Measurements from ENCODE around the gene TOMM6. TPM values are rescaled to one million over a fixed set of nuclear protein-coding genes. Genes with fewer than 3 reads are reported as not detected.

TOMM6 gene
- total RNA-seq, 1 donor from 2014 or later, result 105 TPM

GRCh38 chr6:41822021-41822420, 34.5 kb downstream of the TOMM6 start:
- H3K4me3 ChIP-seq, result no peak overlapping the region
- H3K27ac ChIP-seq, result no peak overlapping the region
- H3K9me3 ChIP-seq, result no peaks in the 10 kb centered on the region
- intact Hi-C loops (cut with DNase I), result no loop called here
- no peaks in the 10 kb centered on the region for H3K36me3 ChIP-seq
- no peaks in the 10 kb centered on the region for H3K4me1 ChIP-seq
- no peak for DNase-seq (ENCODE audit: extremely low spot score in 2 of 2)
- TF ChIP-seq POLR2A (IDR thresholded peaks at IDR 0.05), result no peak
- TF ChIP-seq CTCF (IDR thresholded peaks at IDR 0.05), result no peak
- TF ChIP-seq POLR2AphosphoS5 (IDR thresholded peaks at IDR 0.05; ENCODE audit: insufficient read depth in 1 of 2, low read depth in 1 of 2), result no peak
- no peaks in the 10 kb centered on the region for H3K27me3 ChIP-seq

GRCh38 chr6:41823178-41823577, 35.7 kb downstream of the TOMM6 start:
- intact Hi-C loops (cut with DNase I), result no loop called here
- no peaks in the 10 kb centered on the region for H3K4me1 ChIP-seq
- H3K36me3 ChIP-seq, result no peaks in the 10 kb centered on the region
- no peak for DNase-seq (ENCODE audit: extremely low spot score in 2 of 2)
- H3K9me3 ChIP-seq, result no peaks in the 10 kb centered on the region
- TF ChIP-seq CTCF (IDR thresholded peaks at IDR 0.05) (no peak), POLR2AphosphoS5 (IDR thresholded peaks at IDR 0.05; ENCODE audit: insufficient read depth in 1 of 2, low read depth in 1 of 2) (no peak), POLR2A (IDR thresholded peaks at IDR 0.05) (no peak)
- H3K27me3 ChIP-seq, result no peaks in the 10 kb centered on the region
- H3K27ac ChIP-seq, result no peak overlapping the region
- no peak overlapping the region for H3K4me3 ChIP-seq

- no peak overlapping the region for H3K27ac ChIP-seq
- no peaks in the 10 kb centered on the region for H3K9me3 ChIP-seq
- H3K36me3 ChIP-seq, result no peaks in the 10 kb centered on the region
- H3K4me3 ChIP-seq, result no peak overlapping the region
- intact Hi-C loops (cut with DNase I), result no loop called here
- no peaks in the 10 kb centered on the region for H3K4me1 ChIP-seq
- TF ChIP-seq CTCF (IDR thresholded peaks at IDR 0.05), result no peak
- TF ChIP-seq POLR2AphosphoS5 (IDR thresholded peaks at IDR 0.05; ENCODE audit: insufficient read depth in 1 of 2, low read depth in 1 of 2), result no peak
- no peak for TF ChIP-seq POLR2A (IDR thresholded peaks at IDR 0.05)
- no peaks in the 10 kb centered on the region for H3K27me3 ChIP-seq
- DNase-seq (ENCODE audit: extremely low spot score in 2 of 2), result no peak
These were observed 37.4 kb downstream of the TOMM6 start for GRCh38 chr6:41824571-41825569.

- no peaks in the 10 kb centered on the region for H3K4me1 ChIP-seq
- no peak overlapping the region for H3K4me3 ChIP-seq
- no peaks in the 10 kb centered on the region for H3K9me3 ChIP-seq
- DNase-seq (ENCODE audit: extremely low spot score in 2 of 2), result no peak
- intact Hi-C loops (cut with DNase I), result no loop called here
- TF ChIP-seq POLR2AphosphoS5 (IDR thresholded peaks at IDR 0.05; ENCODE audit: insufficient read depth in 1 of 2, low read depth in 1 of 2) (no peak), CTCF (IDR thresholded peaks at IDR 0.05) (no peak), POLR2A (IDR thresholded peaks at IDR 0.05) (no peak)
- no peak overlapping the region for H3K27ac ChIP-seq
- no peaks in the 10 kb centered on the region for H3K36me3 ChIP-seq
- no peaks in the 10 kb centered on the region for H3K27me3 ChIP-seq
These were observed 39.0 kb downstream of the TOMM6 start for GRCh38 chr6:41826343-41827022.
